ENCODE measurements around the gene UNC5B. TPM values are rescaled to one million over a fixed set of nuclear protein-coding genes. Genes with fewer than 3 reads are reported as not detected.

Gene UNC5B
- total RNA-seq, 1 experiment from 2014 or later: 22.0 TPM

DNA sequence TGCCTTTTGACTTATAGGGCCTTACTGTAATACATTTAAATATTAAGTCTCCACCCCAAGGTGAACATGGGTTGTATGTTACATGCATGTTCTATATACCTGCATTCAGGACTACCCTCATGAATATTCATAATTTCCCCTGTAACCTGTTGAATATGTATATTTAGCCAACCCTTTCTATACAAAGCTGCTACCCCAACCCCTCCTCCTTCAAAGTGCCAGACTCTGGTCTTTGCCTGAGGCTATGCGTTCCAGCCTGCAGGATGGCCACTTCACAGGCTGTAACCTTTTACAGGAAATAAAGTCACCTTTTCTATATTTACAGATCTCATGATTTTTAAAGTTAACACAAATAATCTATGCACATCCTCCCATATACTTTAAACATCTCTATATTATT, 10.1 kb upstream of the UNC5B start:
- no peak for ATAC-seq
- no peak overlapping the region for H3K4me2 ChIP-seq (ENCODE audit: low read length)
- H3K4me3 ChIP-seq (replicated peaks in 1 of 2; ENCODE audit: low read depth in 1 of 2, low read length in 2 of 2): no peak overlapping the region
- ChIA-PET POLR2A (no interaction called here), CTCF (no interaction called here), RAD21 (ENCODE audit: low non-redundant PET in 1 of 2, low total read pairs in 2 of 2, uncharacterized antibody in 2 of 2, unreplicated experiment in 2 of 2) (no interaction called here)
- no peak overlapping the region for H2AFZ ChIP-seq (ENCODE audit: low read depth, low read length, poor library complexity, severe bottlenecking)
- H3K27me3 ChIP-seq (ENCODE audit: insufficient read depth, low read length): no peaks in the 10 kb centered on the region
- peaks cover 5 to 12% of the 10 kb centered on the region in 2 experiments; a peak in 1 of 4 replicates for H3K9me3 ChIP-seq (ENCODE audit: control insufficient read depth in 1 of 2, insufficient read depth in 1 of 2, low read depth in 1 of 2, low read length in 2 of 2)
- H3K9ac ChIP-seq (ENCODE audit: low read length): no peak overlapping the region
- no peaks in the 10 kb centered on the region for H4K20me1 ChIP-seq (ENCODE audit: insufficient read depth)
- H3K36me3 ChIP-seq (ENCODE audit: control insufficient read depth in 1 of 2, insufficient read depth in 2 of 2, low read length in 2 of 2): no peaks in the 10 kb centered on the region
- H3K9me2 ChIP-seq (ENCODE audit: insufficient read depth): no peaks in the 10 kb centered on the region
- no peak for DNase-seq (ENCODE audit: low read depth, low spot score)
- no peak overlapping the region for H3K27ac ChIP-seq (ENCODE audit: low read depth, low read length)
- no TSS peak for BruUV-seq (replicated peaks)
- TF ChIP-seq, protein P1, sequence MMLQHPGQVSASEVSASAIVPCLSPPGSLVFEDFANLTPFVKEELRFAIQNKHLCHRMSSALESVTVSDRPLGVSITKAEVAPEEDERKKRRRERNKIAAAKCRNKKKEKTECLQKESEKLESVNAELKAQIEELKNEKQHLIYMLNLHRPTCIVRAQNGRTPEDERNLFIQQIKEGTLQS (IDR thresholded peaks at IDR 0.05): no peak
- no peak for TF ChIP-seq TCF7L2 (IDR thresholded peaks at IDR 0.05; ENCODE audit: borderline replicate concordance, extremely low read depth, insufficient read depth, insufficient read length)
- TF ChIP-seq SIN3A (IDR thresholded peaks at IDR 0.05; ENCODE audit: low read depth): no peak
- TF ChIP-seq POLR2AphosphoS5 (IDR thresholded peaks at IDR 0.05; ENCODE audit: low read depth, low read length): no peak
- H3K79me2 ChIP-seq (ENCODE audit: insufficient read depth, low read length): no peaks in the 10 kb centered on the region
- intact Hi-C loops (cut with micrococcal nuclease): no loop called here
- no peaks in the 10 kb centered on the region for H3K4me1 ChIP-seq (ENCODE audit: control insufficient read depth in 1 of 2, insufficient read depth in 2 of 2, low read length in 2 of 2)

DNA sequence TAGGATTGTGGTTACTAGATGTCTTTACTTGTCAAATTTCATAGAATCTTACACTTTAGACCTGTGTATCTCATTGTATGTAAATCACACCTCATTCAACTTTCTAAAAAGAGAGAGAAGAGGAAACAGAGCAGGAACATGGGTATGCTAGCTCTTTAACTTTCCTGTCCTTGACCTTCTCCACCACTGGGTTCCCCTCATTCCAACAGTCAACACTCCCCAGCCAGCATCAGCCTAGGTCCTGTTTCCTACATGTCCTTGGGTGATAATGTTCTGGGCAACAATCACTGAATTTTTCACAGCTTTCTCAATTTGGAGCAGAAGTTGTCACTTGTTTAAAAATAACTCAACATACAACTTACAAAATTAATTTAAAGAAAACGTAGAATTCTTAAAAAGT, 9.2 kb upstream of the UNC5B start:
- no peaks in the 10 kb centered on the region for H4K20me1 ChIP-seq (ENCODE audit: insufficient read depth)
- peaks cover 0 to 12% of the 10 kb centered on the region in 2 experiments; a peak in 1 of 4 replicates for H3K9me3 ChIP-seq (ENCODE audit: control insufficient read depth in 1 of 2, insufficient read depth in 1 of 2, low read depth in 1 of 2, low read length in 2 of 2)
- ChIA-PET RAD21 (ENCODE audit: low non-redundant PET in 1 of 2, low total read pairs in 2 of 2, uncharacterized antibody in 2 of 2, unreplicated experiment in 2 of 2) (no interaction called here), CTCF (no interaction called here), POLR2A (no interaction called here)
- H3K36me3 ChIP-seq (ENCODE audit: control insufficient read depth in 1 of 2, insufficient read depth in 2 of 2, low read length in 2 of 2): no peaks in the 10 kb centered on the region
- no peaks in the 10 kb centered on the region for H3K79me2 ChIP-seq (ENCODE audit: insufficient read depth, low read length)
- TF ChIP-seq RAD21 (IDR thresholded peaks at IDR 0.05; ENCODE audit: low read depth) (no peak), CEBPB (IDR thresholded peaks at IDR 0.05; ENCODE audit: low read depth) (no peak), SIN3A (IDR thresholded peaks at IDR 0.05; ENCODE audit: low read depth) (no peak), YY1 (IDR thresholded peaks at IDR 0.05; ENCODE audit: extremely low read depth, insufficient replicate concordance, low read depth, low read length) (no peak), POLR2A (IDR thresholded peaks at IDR 0.05; ENCODE audit: borderline replicate concordance, extremely low read depth, insufficient read depth, insufficient read length) (no peak), ELF1 (IDR thresholded peaks at IDR 0.05; ENCODE audit: borderline replicate concordance, low read depth) (no peak), SRF (IDR thresholded peaks at IDR 0.05; ENCODE audit: low read depth) (no peak), ZNF274 (IDR thresholded peaks at IDR 0.05; ENCODE audit: low read depth, low read length) (no peak)
- TF ChIP-seq, protein P1 (IDR thresholded peaks at IDR 0.05): no peak
- TF ChIP-seq, protein P2, sequence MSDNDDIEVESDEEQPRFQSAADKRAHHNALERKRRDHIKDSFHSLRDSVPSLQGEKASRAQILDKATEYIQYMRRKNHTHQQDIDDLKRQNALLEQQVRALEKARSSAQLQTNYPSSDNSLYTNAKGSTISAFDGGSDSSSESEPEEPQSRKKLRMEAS (IDR thresholded peaks at IDR 0.05): no peak
- TF ChIP-seq, protein P3, sequence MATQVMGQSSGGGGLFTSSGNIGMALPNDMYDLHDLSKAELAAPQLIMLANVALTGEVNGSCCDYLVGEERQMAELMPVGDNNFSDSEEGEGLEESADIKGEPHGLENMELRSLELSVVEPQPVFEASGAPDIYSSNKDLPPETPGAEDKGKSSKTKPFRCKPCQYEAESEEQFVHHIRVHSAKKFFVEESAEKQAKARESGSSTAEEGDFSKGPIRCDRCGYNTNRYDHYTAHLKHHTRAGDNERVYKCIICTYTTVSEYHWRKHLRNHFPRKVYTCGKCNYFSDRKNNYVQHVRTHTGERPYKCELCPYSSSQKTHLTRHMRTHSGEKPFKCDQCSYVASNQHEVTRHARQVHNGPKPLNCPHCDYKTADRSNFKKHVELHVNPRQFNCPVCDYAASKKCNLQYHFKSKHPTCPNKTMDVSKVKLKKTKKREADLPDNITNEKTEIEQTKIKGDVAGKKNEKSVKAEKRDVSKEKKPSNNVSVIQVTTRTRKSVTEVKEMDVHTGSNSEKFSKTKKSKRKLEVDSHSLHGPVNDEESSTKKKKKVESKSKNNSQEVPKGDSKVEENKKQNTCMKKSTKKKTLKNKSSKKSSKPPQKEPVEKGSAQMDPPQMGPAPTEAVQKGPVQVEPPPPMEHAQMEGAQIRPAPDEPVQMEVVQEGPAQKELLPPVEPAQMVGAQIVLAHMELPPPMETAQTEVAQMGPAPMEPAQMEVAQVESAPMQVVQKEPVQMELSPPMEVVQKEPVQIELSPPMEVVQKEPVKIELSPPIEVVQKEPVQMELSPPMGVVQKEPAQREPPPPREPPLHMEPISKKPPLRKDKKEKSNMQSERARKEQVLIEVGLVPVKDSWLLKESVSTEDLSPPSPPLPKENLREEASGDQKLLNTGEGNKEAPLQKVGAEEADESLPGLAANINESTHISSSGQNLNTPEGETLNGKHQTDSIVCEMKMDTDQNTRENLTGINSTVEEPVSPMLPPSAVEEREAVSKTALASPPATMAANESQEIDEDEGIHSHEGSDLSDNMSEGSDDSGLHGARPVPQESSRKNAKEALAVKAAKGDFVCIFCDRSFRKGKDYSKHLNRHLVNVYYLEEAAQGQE (IDR thresholded peaks at IDR 0.05; ENCODE audit: low read depth): no peak
- no peak overlapping the region for H3K4me2 ChIP-seq (ENCODE audit: low read length)
- H2AFZ ChIP-seq (ENCODE audit: low read depth, low read length, poor library complexity, severe bottlenecking): no peak overlapping the region
- no peaks in the 10 kb centered on the region for H3K9me2 ChIP-seq (ENCODE audit: insufficient read depth)
- no peaks in the 10 kb centered on the region for H3K27me3 ChIP-seq (ENCODE audit: insufficient read depth, low read length)
- H3K4me3 ChIP-seq (replicated peaks in 1 of 2; ENCODE audit: low read depth in 1 of 2, low read length in 2 of 2): no peak overlapping the region
- DNase-seq (ENCODE audit: low read depth, low spot score): no peak
- no peaks in the 10 kb centered on the region for H3K4me1 ChIP-seq (ENCODE audit: control insufficient read depth in 1 of 2, insufficient read depth in 2 of 2, low read length in 2 of 2)
- no peak overlapping the region for H3K27ac ChIP-seq (ENCODE audit: low read depth, low read length)
- intact Hi-C loops (cut with micrococcal nuclease): no loop called here
- H3K9ac ChIP-seq (ENCODE audit: low read length): no peak overlapping the region
- ATAC-seq: no peak
- no TSS peak for BruUV-seq (replicated peaks)

Data from HCT116 (cell line).